Lower leg skin (tissue), 4 donors: ENCODE measurements around the gene LPCAT4. TPM values are rescaled to one million over a fixed set of nuclear protein-coding genes. Genes with fewer than 3 reads are reported as not detected.
A peak's percentile ranks its signal among the peaks of the same experiment; 100 is the strongest.
"Not testable (repeated sequence)": the region's sequence is repeated elsewhere in the genome, so short reads cannot be mapped to it uniquely, and the experiment has no call there.

Experiments
- DNase-seq, 2 donors: peaks; one replicate each; pipeline ENCODE4 v3.0.0-alpha.2; 2019; ENCODE audit warnings: low spot score in 2 of 2
- H3K4me3 ChIP-seq: fragments of 200-600 bp; sonication (generic); 2 replicates; pipeline ENCODE4 v1.5.1; 2017; ENCODE audit warnings: mild to moderate bottlenecking, low read depth; ENCODE audit not compliant: poor library complexity, severe bottlenecking
- POLR2A ChIP-seq, 2 donors: fragments of 450-650 bp; IDR thresholded peaks; one replicate each; pipeline ENCODE4 v1.6.1; 2016 to 2017; ENCODE audit warnings: antibody characterized with exemption in 2 of 2, mild to moderate bottlenecking in 1 of 2, moderate library complexity in 1 of 2
- WGBS, 2 donors: methylation state at CpG; one replicate each; pipeline ENCODE4 v1.1.5; 2018; 5-methylcytosine and 5-hydroxymethylcytosine counted together
- intact Hi-C: fragments of 100-400 bp; cut with DNase I; formaldehyde crosslinking; loops from one replicate; pipeline ENCODE4 v1.15.0; 2023; ENCODE audit warnings: low total_unique reads
- total RNA-seq, 4 donors: library from RNA; depleted of rRNA; stranded (reverse); fragments of >200 nt; gene quantifications; one replicate each; pipeline ENCODE4 v1.1.0, GENCODE V29; 2016
- TF ChIP-seq, protein P1 (sequence below), 3 donors: fragments of 450-650 bp; IDR thresholded peaks; one replicate each; pipeline ENCODE4 v1.5.1; 2016; ENCODE audit warnings: antibody characterized with exemption in 3 of 3, mild to moderate bottlenecking in 3 of 3, moderate library complexity in 2 of 3

LPCAT4 gene
- 10 to 100 TPM; 19.0 to 36.4 (median 27.0) TPM for total RNA-seq

DNA sequence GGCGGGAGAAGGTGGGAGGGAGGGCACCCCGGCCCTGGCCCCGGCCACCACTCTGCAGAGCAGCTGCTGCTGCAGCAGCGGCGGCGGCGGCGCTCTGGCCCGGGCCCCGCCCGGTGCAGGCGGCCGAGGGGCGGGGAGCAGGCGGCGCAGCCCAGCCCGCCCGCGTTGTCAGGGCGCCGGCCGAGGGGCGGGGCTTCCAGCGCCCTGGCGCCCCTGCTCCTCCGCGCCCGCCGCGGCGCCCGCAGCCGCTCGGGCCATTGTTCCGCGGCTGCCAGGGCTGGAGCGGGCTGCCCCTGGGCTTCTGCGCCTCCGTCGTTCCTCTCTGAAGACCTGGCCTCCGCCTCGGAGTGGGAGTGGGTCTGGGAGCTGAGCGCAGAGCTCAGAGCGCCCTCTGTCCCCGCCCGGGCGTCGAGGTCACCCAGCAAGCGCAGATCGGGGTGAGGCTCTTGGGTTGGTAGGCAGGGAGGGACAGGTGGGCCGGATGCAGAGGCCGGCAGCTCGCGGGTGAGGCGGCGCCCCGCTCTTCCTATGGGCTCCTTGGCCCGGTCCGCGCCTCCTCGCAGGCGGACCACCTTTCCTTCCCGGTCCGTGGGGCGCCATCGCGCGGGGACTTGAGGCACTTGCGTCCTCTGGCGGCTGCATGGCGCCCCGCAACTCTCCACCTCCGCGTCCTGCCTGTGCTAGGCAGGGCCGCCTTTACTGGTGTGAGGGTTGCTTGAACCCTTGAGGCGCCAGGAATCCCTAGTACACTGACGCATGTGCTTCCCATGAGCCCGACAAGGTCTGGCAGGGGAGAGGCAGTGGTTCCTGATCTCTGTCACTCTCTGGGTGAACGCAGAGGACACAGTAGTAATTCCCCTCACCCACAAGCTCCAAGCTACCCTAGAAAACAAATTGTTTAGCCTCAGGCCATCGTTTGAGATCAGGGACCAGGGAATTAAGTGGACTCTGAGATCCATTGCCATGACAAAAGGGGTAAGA, at the start of gene LPCAT4:
Gene LPCAT4, minus strand, starts transcription at position 96 of the 981 bp plus-strand sequence. CDS start 96 bp downstream, outside the sequence.
- H3K4me3 ChIP-seq, result peak within 1 kb of the TSS; percentile 90
- TF ChIP-seq, protein P1, sequence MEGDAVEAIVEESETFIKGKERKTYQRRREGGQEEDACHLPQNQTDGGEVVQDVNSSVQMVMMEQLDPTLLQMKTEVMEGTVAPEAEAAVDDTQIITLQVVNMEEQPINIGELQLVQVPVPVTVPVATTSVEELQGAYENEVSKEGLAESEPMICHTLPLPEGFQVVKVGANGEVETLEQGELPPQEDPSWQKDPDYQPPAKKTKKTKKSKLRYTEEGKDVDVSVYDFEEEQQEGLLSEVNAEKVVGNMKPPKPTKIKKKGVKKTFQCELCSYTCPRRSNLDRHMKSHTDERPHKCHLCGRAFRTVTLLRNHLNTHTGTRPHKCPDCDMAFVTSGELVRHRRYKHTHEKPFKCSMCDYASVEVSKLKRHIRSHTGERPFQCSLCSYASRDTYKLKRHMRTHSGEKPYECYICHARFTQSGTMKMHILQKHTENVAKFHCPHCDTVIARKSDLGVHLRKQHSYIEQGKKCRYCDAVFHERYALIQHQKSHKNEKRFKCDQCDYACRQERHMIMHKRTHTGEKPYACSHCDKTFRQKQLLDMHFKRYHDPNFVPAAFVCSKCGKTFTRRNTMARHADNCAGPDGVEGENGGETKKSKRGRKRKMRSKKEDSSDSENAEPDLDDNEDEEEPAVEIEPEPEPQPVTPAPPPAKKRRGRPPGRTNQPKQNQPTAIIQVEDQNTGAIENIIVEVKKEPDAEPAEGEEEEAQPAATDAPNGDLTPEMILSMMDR (IDR thresholded peaks at IDR 0.05), result peak in 1 of 3 donors; percentile 93
- no peak for TF ChIP-seq POLR2A (IDR thresholded peaks at IDR 0.05)
- WGBS, 2 donors, result 1 to 2% methylated on average over 30 to 42 of the region's 80 CpGs
- intact Hi-C loops, result loop anchor here (10.0 kb wide), 3 partner anchors 217 to 557 kb away; partner anchors contain the start of gene GOLGA8B
- peak; percentile 79 to 97 for DNase-seq

- WGBS, 2 donors, result no CpG with 5 or more reads among the region's 19 CpGs
- intact Hi-C loops, DNase-seq, H3K4me3 ChIP-seq: not testable (repeated sequence)
Measured at GRCh38 chr15:34409511-34409910, 42.5 kb upstream of the LPCAT4 start.

DNA sequence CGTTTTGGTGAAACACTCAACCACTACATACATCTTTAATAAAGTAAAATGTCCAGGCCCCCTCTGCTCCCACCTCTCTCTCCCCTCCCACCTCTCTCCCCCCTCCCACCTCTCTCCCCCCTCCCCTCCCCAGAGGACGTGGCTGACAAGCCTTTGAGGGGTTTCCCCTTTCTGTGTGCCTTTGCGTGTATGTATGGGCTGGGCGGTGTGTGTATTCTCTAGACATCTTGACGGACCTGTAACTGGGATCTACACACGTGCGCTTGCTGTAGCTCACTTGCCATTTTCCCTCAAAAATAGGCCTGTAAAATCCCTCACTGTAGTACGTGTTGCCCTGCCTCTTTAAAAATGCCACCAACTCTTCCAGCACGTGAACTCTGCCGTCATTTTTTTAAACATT, 42.0 kb upstream of the LPCAT4 start:
- DNase-seq, H3K4me3 ChIP-seq, intact Hi-C loops: not testable (repeated sequence)
- WGBS, 2 donors, result no CpG with 5 or more reads among the region's 10 CpGs

GRCh38 chr15:34403899-34404298, 36.9 kb upstream of the LPCAT4 start:
- DNase-seq, result not testable (repeated sequence)

DNA sequence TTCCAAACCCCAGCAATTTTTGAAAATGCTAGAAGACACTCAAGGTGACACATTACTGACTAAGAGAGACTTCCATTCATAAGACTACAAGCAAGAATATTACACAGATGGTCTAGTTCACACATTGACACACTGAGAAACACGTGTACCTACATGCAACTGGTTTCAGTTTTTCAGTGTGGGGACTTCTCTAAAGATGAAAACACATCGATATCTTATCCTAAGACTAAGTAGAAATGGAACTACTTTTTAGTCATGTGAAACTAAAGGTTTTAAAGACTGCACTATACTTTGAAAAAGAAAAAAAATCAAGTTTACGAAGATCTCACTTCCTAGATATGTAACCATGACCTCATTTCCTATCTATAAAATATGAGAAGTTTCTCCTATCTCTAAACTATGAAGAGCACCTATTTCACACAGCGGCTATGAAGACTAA, 36.2 kb upstream of the LPCAT4 start:
- intact Hi-C loops, DNase-seq, H3K4me3 ChIP-seq: not testable (repeated sequence)
- WGBS, 2 donors, result 85 to 99% methylated on average over 1 to 2 of the region's 4 CpGs

More at GRCh38 chr15:34403899-34404298, 36.9 kb upstream of the LPCAT4 start:
- H3K4me3 ChIP-seq, intact Hi-C loops: not testable (repeated sequence)
- no CpG with 5 or more reads among the region's 3 CpGs for WGBS, 2 donors

DNA sequence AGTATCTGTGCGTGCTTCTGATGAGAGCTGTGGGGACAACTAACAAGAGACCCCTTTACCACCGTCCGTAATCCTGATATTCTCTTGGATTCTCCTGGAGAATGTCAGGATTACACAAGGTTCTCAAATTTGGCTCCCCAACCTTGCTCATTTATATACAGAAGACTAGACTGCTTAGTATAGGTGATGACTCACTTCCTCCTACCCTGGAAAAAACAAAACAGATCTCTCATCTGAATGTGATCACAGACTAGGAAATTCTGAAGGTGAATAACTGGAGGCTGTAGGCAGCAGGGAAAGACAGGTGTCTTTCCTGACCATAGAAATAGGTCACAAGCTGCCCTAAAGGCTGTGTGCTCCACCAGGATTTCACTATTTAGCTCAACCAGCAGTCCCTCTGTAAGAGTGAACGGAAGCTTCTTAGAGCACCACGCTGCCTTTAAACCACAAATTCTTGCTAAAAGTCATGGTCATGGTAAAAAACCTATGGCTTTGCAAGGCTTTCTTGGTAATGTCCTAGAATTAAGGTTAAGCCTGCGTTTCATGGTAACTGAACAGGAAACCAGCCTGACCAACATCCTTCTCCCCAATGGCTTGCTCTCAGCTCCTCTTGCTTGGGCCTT, 30.8 kb upstream of the LPCAT4 start:
- intact Hi-C loops, H3K4me3 ChIP-seq, DNase-seq: not testable (repeated sequence)
- WGBS, 2 donors, result 93% methylated on average over 3 of the region's 6 CpGs; no CpG with 5 or more reads in 1 of the 2 donors

GRCh38 chr15:34392981-34393380, 26.0 kb upstream of the LPCAT4 start:
- DNase-seq, H3K4me3 ChIP-seq, intact Hi-C loops: not testable (repeated sequence)
- WGBS, 2 donors, result no CpG with 5 or more reads among the region's 2 CpGs

- WGBS, 2 donors, result no CpG with 5 or more reads among the region's 16 CpGs
- DNase-seq, intact Hi-C loops, H3K4me3 ChIP-seq: not testable (repeated sequence)
Measured at GRCh38 chr15:34389594-34390086, 22.6 kb upstream of the LPCAT4 start.

DNA sequence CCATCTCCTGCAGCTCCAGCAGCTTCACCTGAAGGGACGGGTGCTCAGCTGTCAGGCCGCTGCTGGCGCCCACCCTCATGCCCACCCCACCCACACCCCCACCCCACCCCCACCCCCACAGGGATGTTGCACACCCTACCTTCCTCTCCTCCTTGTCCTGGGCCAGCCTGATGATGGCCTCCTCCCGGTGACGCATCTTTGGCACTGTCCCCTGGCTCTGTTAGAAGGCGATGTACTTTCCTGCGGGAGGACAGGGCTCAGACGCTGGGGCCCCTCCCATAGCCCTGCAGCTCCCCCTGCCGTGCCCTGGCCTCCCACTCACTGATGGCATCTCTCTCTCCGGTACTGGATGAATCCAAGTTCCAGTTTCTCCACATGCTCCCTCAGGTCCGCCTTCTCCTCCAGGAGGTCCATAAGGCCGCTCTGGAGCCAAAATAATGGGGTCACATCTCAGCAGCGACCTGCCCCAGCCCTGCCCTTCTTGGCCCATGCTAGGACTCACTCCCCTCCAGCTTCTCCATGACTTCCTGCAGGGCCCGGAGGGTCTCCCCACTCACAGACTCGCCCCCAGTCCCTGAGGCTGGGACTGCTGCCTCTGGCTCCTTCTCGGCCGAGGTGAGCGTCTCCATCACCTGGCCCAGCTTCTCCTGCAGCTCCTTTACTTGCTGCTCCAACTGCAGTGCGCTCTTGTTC, 15.0 kb upstream of the LPCAT4 start:
- no CpG with 5 or more reads among the region's 19 CpGs for WGBS, 2 donors
- intact Hi-C loops, DNase-seq, H3K4me3 ChIP-seq: not testable (repeated sequence)

- peak in 1 of 2 donors; percentile 14 for DNase-seq
- intact Hi-C loops, H3K4me3 ChIP-seq: not testable (repeated sequence)
- 73 to 84% methylated on average over 4 of the region's 4 CpGs for WGBS, 2 donors
Measured at GRCh38 chr15:34380491-34380890, 13.5 kb upstream of the LPCAT4 start.
